ENCODE measurements around the gene SGMS1.

The SGMS1 gene

DNA sequence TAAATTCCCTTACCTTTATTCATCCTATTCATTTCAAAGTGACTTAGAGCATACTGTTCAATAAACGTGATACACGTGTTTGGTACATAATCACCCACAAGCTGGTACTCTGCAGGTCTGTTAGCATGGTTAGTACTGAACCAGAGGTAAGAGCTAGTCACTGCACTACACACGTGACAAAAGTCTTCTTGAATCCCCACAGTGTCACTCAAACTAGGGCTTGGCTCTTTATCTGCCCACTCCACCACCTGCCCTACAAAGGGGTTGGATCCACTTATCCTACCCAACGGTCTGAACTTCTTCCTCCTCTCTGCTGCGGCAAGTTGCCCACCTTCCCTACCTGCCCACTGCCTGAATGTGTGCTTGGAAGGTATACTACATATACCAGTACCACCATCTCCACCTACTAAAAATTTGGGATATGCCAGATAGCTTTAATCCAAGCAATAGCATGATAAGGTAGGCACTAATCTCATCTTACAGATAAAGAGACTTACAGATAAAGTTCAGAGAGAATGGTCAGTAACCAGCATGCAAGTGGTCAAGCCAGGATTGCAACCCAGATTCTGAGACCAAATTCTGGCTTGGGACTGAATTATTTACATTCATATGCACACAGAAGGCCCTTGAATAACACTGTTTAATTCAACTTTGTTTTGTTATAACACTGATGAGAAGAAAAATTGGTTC, 92.2 kb downstream of the SGMS1 start:
- H3K4me1 ChIP-seq = no peaks in the 10 kb centered on the region
- no peak overlapping the region for H3K4me3 ChIP-seq
- in situ Hi-C loops (cut with MboI; ENCODE audit: low sequenced_read_pairs) = no loop called here
- DNase-seq (ENCODE audit: low spot score in 2 of 2) = no peak
- no peaks in the 10 kb centered on the region for H3K27me3 ChIP-seq (ENCODE audit: low read depth)
- H3K9me3 ChIP-seq = no peaks in the 10 kb centered on the region
- no peaks in the 10 kb centered on the region for H3K36me3 ChIP-seq (replicated peaks)

DNA sequence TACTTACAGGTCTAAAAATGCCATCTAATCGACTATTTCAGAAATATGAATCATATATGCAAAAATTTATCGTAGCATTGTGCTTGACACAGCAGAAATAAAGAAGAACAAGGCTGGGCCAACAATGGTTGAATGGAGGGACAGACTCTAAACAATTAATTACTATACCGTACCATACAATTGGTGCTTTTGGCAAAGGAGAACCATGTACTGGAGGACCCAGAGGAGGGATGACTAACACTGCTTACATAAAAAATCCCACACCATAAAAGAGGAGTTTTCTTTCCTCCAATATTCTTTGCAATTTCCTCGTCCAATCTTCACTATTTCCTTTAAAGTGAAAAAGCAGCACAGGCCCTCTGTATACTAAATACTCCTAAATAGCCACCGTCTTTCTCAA, 94.1 kb downstream of the SGMS1 start:
- in situ Hi-C loops (cut with MboI; ENCODE audit: low sequenced_read_pairs) = no loop called here
- DNase-seq (ENCODE audit: low spot score in 2 of 2) = no peak
- H3K4me3 ChIP-seq = no peak overlapping the region
- H3K4me1 ChIP-seq = no peaks in the 10 kb centered on the region
- no peaks in the 10 kb centered on the region for H3K9me3 ChIP-seq
- H3K27me3 ChIP-seq (ENCODE audit: low read depth) = no peaks in the 10 kb centered on the region
- H3K36me3 ChIP-seq (replicated peaks) = no peaks in the 10 kb centered on the region

DNA sequence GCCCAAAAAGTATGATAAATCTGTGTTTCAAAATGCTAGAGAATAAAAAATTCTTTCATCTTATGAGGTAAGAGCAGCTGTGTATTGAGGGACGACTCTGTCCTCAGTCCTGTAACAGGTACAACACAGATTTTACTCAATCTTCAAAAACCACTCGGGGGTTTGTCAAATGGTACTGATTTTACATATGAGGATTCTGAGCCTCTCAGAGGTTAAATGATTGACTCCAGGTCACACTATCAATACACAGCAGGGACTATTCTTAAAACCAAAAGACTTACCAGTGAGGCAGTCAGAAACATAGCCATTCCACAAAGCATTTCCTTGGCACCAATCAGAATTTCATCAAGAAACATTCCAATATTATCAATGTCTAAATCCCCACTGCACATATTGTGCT, 95.5 kb downstream of the SGMS1 start:
- DNase-seq (ENCODE audit: low spot score in 2 of 2) = no peak
- no peak overlapping the region for H3K4me3 ChIP-seq
- H3K4me1 ChIP-seq = no peaks in the 10 kb centered on the region
- no peaks in the 10 kb centered on the region for H3K9me3 ChIP-seq
- no peaks in the 10 kb centered on the region for H3K27me3 ChIP-seq (ENCODE audit: low read depth)
- no peaks in the 10 kb centered on the region for H3K36me3 ChIP-seq (replicated peaks)
- in situ Hi-C loops (cut with MboI; ENCODE audit: low sequenced_read_pairs) = no loop called here

DNA sequence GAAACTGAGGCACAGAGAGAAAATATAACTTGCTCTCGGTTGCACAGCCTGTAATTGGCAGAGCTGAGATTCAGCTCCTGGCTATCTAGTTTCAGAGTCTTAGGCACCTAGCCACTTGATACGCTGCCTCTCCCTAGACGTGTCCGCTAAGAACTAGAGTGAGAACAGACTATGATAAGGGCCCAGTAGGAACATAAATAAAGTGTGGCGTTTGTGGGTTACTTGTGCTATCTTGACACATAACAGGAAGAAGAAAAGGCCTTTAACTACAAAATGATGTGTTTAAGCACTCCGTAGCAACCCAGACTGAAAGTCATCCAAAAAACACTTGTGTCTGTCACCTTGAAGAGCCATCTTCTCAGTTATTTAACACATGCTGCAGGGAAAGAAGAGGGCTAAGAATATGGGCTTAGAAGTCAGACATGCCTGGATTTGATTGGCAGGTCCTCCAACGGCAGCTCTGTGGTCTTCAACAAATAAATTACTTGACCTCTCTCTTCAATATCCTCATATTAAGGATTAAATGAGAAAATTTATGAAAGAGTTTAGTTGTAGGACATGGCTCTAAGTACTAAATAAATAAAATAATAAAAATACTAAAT, 96.2 kb downstream of the SGMS1 start:
- no peaks in the 10 kb centered on the region for H3K4me1 ChIP-seq
- H3K9me3 ChIP-seq = no peaks in the 10 kb centered on the region
- in situ Hi-C loops (cut with MboI; ENCODE audit: low sequenced_read_pairs) = no loop called here
- H3K27me3 ChIP-seq (ENCODE audit: low read depth) = no peaks in the 10 kb centered on the region
- no peaks in the 10 kb centered on the region for H3K36me3 ChIP-seq (replicated peaks)
- DNase-seq (ENCODE audit: low spot score in 2 of 2) = no peak
- H3K4me3 ChIP-seq = no peak overlapping the region

DNA sequence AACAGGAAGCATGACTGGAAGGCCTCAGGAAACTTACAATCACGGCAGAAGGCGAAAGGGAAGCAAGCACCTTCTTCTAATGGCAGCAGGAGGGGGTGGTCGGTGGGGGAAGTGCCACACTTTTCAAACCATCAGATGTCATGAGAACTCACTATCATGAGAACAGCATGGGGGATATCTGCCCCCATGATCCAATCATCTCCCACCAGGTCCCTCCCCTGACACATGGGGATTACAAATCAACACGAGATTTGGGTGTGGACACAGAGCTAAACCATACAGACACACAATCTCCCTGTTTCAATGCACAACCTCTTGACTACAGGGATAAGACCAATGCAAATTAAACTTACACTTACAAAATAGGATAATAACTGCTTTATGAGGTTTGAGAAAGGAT, 97.6 kb downstream of the SGMS1 start:
- no peaks in the 10 kb centered on the region for H3K4me1 ChIP-seq
- H3K27me3 ChIP-seq (ENCODE audit: low read depth) = no peaks in the 10 kb centered on the region
- no peak overlapping the region for H3K4me3 ChIP-seq
- H3K9me3 ChIP-seq = no peaks in the 10 kb centered on the region
- DNase-seq (ENCODE audit: low spot score in 2 of 2) = no peak
- in situ Hi-C loops (cut with MboI; ENCODE audit: low sequenced_read_pairs) = no loop called here
- H3K36me3 ChIP-seq (replicated peaks) = no peaks in the 10 kb centered on the region

DNA sequence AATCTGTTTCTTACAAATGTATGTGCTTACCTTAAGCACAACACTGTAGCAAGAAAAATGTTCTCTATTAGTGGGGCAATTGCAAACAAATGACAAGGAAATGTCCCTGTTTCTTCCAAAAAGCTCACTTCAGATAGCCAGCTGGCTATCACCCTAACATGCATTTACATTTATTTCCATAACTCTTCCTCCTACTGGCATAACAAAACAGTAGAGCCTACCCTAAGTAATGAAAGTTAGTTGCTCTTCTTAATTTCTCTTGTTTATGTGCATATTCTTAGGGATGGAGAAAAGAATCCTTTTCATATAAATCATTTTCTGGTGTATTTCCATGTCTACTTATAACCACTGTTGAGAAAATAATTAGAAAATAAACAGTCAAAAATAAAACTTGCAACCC, 100.4 kb downstream of the SGMS1 start:
- Histone ChIP-seq H3K4me1 (no peaks in the 10 kb centered on the region), H3K4me3 (no peak overlapping the region), H3K9me3 (no peaks in the 10 kb centered on the region), H3K27me3 (ENCODE audit: low read depth) (no peaks in the 10 kb centered on the region), H3K36me3 (replicated peaks) (no peaks in the 10 kb centered on the region)
- in situ Hi-C loops (cut with MboI; ENCODE audit: low sequenced_read_pairs) = no loop called here
- no peak for DNase-seq (ENCODE audit: low spot score in 2 of 2)

DNA sequence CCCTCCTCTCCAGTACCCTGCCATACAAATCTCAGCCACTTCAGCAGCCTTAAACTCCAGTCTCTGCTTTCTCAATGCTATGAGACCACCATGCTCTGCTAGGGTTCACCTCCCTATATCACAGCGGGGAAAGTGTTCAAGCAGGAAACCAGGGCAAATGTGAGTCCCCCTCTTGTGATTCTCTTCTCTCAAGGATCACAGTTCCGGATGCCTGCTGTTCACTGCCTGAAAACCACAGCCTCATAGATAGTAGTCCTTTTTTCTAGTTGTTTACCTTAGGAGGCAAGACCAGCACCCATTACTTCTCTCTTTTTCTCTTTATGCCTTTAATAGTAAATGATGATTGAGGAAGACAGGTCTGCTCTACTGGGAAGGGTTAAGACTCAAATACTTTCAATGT, 100.8 kb downstream of the SGMS1 start:
- in situ Hi-C loops (cut with MboI; ENCODE audit: low sequenced_read_pairs) = no loop called here
- DNase-seq (ENCODE audit: low spot score in 2 of 2) = no peak
- no peaks in the 10 kb centered on the region for H3K27me3 ChIP-seq (ENCODE audit: low read depth)
- no peaks in the 10 kb centered on the region for H3K36me3 ChIP-seq (replicated peaks)
- no peaks in the 10 kb centered on the region for H3K4me1 ChIP-seq
- H3K4me3 ChIP-seq = no peak overlapping the region
- no peaks in the 10 kb centered on the region for H3K9me3 ChIP-seq

DNA sequence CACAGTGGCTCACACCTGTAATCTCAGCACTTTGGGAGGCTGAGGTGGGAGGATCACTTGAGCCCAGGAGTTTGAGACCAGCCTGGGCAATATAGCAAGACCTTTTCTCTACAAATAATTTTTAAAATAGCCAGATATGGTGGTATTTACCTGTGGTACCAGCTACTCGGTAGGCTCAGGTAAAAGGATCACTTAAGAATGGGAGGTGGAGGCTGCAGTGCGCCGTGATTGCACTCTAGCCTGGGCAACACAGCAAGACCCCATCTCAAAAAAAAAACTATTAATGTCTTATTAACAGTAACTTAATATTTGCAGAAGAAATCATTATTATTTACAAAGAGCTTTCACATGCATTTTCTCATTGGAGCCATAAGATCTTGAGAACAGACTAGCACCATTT, 103.6 kb downstream of the SGMS1 start:
- no peaks in the 10 kb centered on the region for H3K4me1 ChIP-seq
- no peaks in the 10 kb centered on the region for H3K36me3 ChIP-seq (replicated peaks)
- no peaks in the 10 kb centered on the region for H3K27me3 ChIP-seq (ENCODE audit: low read depth)
- H3K4me3 ChIP-seq = no peak overlapping the region
- in situ Hi-C loops (cut with MboI; ENCODE audit: low sequenced_read_pairs) = no loop called here
- no peak for DNase-seq (ENCODE audit: low spot score in 2 of 2)
- no peaks in the 10 kb centered on the region for H3K9me3 ChIP-seq

DNA sequence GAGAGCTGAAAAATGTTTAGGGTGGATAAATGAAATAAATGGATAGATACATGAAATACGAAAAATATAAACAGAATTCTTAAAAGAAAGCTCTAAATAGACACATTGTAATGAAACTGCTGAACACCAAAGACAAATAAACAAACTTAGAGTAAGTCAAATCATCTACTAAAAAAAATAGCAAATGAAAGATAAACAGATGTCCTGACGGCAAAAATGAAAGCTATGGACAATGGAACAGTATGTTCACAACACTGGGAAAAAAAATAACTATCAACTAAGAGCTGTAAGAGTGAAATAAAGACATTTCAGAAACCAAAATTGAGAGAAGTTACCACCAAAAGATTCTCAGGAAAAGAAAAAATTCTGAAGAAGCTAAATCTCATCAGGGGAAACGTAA, 106.1 kb downstream of the SGMS1 start:
- no peaks in the 10 kb centered on the region for H3K9me3 ChIP-seq
- no peak for DNase-seq (ENCODE audit: low spot score in 2 of 2)
- in situ Hi-C loops (cut with MboI; ENCODE audit: low sequenced_read_pairs) = no loop called here
- no peaks in the 10 kb centered on the region for H3K4me1 ChIP-seq
- no peak overlapping the region for H3K4me3 ChIP-seq
- no peaks in the 10 kb centered on the region for H3K27me3 ChIP-seq (ENCODE audit: low read depth)
- no peaks in the 10 kb centered on the region for H3K36me3 ChIP-seq (replicated peaks)

DNA sequence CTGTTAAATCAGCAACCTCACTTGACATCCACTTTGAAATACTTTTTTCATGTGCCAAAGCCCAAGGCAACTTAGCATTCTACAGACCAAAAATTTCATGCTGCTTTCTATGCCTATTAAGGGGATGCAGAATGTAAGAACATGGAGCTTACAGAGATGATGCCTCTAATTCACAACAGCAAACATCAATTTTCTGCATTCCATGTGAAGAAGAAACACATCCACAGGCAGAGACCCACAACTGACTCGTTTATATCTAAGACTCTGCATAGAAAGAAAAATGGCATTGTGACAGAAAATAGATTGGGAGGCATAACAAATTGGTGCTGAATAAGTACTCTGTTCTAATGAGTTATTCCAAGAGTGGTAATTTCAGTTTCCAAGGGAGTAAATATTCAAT, 107.6 kb downstream of the SGMS1 start:
- in situ Hi-C loops (cut with MboI; ENCODE audit: low sequenced_read_pairs) = no loop called here
- DNase-seq (ENCODE audit: low spot score in 2 of 2) = no peak
- H3K4me1 ChIP-seq = no peaks in the 10 kb centered on the region
- H3K4me3 ChIP-seq = no peak overlapping the region
- H3K36me3 ChIP-seq (replicated peaks) = no peaks in the 10 kb centered on the region
- H3K27me3 ChIP-seq (ENCODE audit: low read depth) = no peaks in the 10 kb centered on the region
- no peaks in the 10 kb centered on the region for H3K9me3 ChIP-seq

DNA sequence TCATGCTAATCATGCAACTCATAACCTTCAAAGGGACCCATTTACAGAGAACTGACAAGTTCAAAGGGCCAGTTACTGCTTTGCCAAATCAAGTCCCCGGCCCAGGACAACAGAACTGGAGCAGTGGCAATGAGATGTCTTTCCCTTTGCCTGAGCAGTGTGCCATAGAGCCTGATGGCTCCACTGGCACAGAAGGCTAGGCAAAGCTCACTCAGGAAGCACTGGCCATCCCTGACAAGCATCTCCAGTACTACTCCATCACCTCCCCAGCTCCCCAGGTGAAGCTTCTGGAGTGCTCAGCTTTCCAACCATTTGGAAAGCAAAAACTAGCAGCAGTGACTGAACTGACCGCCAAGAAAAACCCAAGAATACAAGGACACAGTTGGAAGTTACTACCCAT, 108.3 kb downstream of the SGMS1 start:
- no peaks in the 10 kb centered on the region for H3K36me3 ChIP-seq (replicated peaks)
- in situ Hi-C loops (cut with MboI; ENCODE audit: low sequenced_read_pairs) = no loop called here
- no peak for DNase-seq (ENCODE audit: low spot score in 2 of 2)
- H3K27me3 ChIP-seq (ENCODE audit: low read depth) = no peaks in the 10 kb centered on the region
- no peaks in the 10 kb centered on the region for H3K4me1 ChIP-seq
- H3K9me3 ChIP-seq = no peaks in the 10 kb centered on the region
- no peak overlapping the region for H3K4me3 ChIP-seq

DNA sequence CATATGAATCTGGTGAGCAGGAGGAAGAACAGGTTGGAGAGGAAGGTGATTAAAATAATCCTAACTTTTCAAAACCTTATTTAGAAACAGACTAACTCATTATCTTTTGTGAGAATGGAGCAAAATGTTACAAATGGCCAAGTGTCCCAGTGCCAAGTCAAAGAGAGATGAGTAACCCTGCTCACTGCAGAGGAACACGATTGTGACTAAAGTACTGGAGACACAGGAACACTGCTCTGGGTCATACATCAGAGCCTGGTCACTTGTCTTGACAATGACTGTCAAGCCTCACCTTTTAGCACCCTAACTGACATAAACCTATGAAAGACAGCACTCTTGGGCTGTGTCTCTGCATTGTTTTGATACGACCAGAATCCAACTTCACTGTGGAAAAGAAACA, 108.8 kb downstream of the SGMS1 start:
- Histone ChIP-seq H3K27me3 (ENCODE audit: low read depth) (no peaks in the 10 kb centered on the region), H3K4me1 (no peaks in the 10 kb centered on the region), H3K9me3 (no peaks in the 10 kb centered on the region), H3K36me3 (replicated peaks) (no peaks in the 10 kb centered on the region), H3K4me3 (no peak overlapping the region)
- in situ Hi-C loops (cut with MboI; ENCODE audit: low sequenced_read_pairs) = no loop called here
- DNase-seq (ENCODE audit: low spot score in 2 of 2) = no peak

DNA sequence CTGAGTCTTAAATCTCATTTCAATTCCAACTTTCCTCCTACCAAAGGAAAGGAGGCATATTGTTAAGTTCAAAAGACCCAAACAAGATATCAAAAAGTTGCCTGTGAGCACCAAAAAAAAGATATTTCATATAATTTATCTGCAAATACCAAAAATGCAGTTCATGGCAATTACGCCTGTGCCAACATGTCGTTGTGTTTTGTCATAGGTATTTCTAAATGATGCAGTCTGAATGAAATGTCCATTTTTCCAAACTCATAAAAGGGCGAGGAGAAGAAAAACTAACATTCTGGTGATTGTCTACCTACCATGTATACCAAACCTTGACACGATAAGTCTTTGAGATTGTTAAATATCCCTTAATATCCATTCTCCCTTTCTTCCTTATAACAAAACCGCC, 109.8 kb downstream of the SGMS1 start:
- Histone ChIP-seq H3K36me3 (replicated peaks) (no peaks in the 10 kb centered on the region), H3K4me3 (no peak overlapping the region), H3K4me1 (no peaks in the 10 kb centered on the region), H3K27me3 (ENCODE audit: low read depth) (no peaks in the 10 kb centered on the region), H3K9me3 (no peaks in the 10 kb centered on the region)
- in situ Hi-C loops (cut with MboI; ENCODE audit: low sequenced_read_pairs) = no loop called here
- DNase-seq (ENCODE audit: low spot score in 2 of 2) = no peak

DNA sequence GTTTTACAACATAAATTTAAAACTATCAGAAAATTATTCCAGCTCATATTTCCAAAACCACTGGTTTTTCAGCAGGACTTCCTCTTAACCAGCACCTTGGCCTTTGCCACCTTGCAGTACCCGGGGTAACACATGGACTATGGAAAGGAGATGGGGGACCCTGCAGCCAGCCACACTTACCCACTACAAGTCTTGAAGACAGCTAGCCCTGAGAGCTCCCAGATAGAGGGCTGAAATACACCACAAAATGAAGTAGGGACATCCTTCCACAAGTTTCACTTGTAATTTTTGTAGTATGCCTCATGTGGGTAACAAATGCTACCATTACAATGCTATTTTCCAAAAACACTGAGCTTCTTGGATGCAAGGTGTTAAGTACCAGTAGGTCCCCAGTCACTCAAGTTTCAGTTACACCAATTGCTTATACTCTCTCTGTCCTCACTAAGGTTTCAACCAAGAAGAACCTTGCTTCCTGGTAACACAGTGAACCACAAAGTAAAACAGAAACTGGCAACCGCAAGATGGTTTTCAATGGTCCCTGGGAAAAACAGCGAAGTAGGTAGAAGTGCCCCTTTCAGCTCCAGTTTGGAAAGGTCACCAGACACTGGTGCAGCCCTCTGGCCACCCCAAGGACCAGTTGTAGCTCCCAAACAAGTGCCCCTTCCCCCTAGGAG, 110.9 kb downstream of the SGMS1 start:
- no peaks in the 10 kb centered on the region for H3K27me3 ChIP-seq (ENCODE audit: low read depth)
- no peaks in the 10 kb centered on the region for H3K9me3 ChIP-seq
- no peaks in the 10 kb centered on the region for H3K4me1 ChIP-seq
- no peaks in the 10 kb centered on the region for H3K36me3 ChIP-seq (replicated peaks)
- no peak for DNase-seq (ENCODE audit: low spot score in 2 of 2)
- no peak overlapping the region for H3K4me3 ChIP-seq
- in situ Hi-C loops (cut with MboI; ENCODE audit: low sequenced_read_pairs) = no loop called here
